Mesodermal cell (in vitro differentiated cells): ENCODE data around the gene JUP.

Experiments used
- H3K27ac ChIP-seq: 2 replicates; pipeline ENCODE4 v1.7.0; 2013; ENCODE audit warnings: mild to moderate bottlenecking, low read depth, low read length, moderate library complexity; ENCODE audit not compliant: severe bottlenecking
- H3K36me3 ChIP-seq: 2 replicates; pipeline ENCODE4 v1.7.1; 2013; ENCODE audit warnings: mild to moderate bottlenecking, low read length, moderate library complexity; ENCODE audit not compliant: control insufficient read depth, insufficient read depth
- H3K4me1 ChIP-seq: one replicate; pipeline ENCODE4 v1.7.1; 2013; ENCODE audit warnings: mild to moderate bottlenecking, low read length; ENCODE audit not compliant: insufficient read depth, control insufficient read depth, poor library complexity, severe bottlenecking
- H3K4me3 ChIP-seq: 2 replicates; pipeline ENCODE4 v1.7.0; 2013; ENCODE audit warnings: low read length, control low read depth, mild to moderate bottlenecking; ENCODE audit not compliant: insufficient read depth, poor library complexity, severe bottlenecking; ENCODE audit errors: extremely low read depth
- H3K9me3 ChIP-seq: 2 replicates; pipeline ENCODE4 v1.7.1; 2013; ENCODE audit warnings: mild to moderate bottlenecking, low read length, moderate library complexity; ENCODE audit not compliant: control insufficient read depth
- WGBS, 2 experiments: methylation state at CpG; one replicate each; pipeline ENCODE4 v1.1.5; 2013; ENCODE audit warnings: missing lambda C conversion rate in 2 of 2; ENCODE audit not compliant: insufficient coverage in 2 of 2; 5-methylcytosine and 5-hydroxymethylcytosine counted together

The JUP gene

GRCh38 chr17:41792845-41793783 lies 6.6 kb upstream of the JUP start:
- Histone ChIP-seq H3K9me3 (no peaks in the 10 kb centered on the region), H3K4me1 (peaks cover 29% of the 10 kb centered on the region), H3K36me3 (no peaks in the 10 kb centered on the region), H3K4me3 (peak overlapping the region; percentile 21), H3K27ac (peak overlapping the region; percentile 98)
- WGBS, 2 experiments: 9 to 11% methylated on average over 10 to 13 of the region's 22 CpGs

GRCh38 chr17:41787021-41787418 lies 509 bp upstream of the JUP start:
- H3K9me3 ChIP-seq: no peaks in the 10 kb centered on the region
- H3K27ac ChIP-seq: no peak overlapping the region
- no peak overlapping the region for H3K4me3 ChIP-seq
- H3K36me3 ChIP-seq: peaks cover 14% of the 10 kb centered on the region
- peaks cover 21% of the 10 kb centered on the region for H3K4me1 ChIP-seq
- 0 to 8% methylated on average over 1 to 2 of the region's 4 CpGs for WGBS, 2 experiments

- WGBS, 2 experiments: 0 to 1% methylated on average over 13 to 18 of the region's 22 CpGs
- Histone ChIP-seq H3K9me3 (no peaks in the 10 kb centered on the region), H3K4me3 (peak overlapping the region; percentile 90), H3K27ac (peak overlapping the region; percentile 86), H3K4me1 (peaks cover 25% of the 10 kb centered on the region), H3K36me3 (peaks cover 26% of the 10 kb centered on the region)
Measured at GRCh38 chr17:41785859-41786226, 668 bp downstream of the JUP start.

GRCh38 chr17:41785091-41785858 lies 1.2 kb downstream of the JUP start:
- peaks cover 26% of the 10 kb centered on the region for H3K36me3 ChIP-seq
- WGBS, 2 experiments: 0% methylated on average over 5 of the region's 13 CpGs
- H3K4me1 ChIP-seq: peaks cover 25% of the 10 kb centered on the region
- peak overlapping the region; percentile 86 for H3K27ac ChIP-seq
- peak overlapping the region; percentile 90 for H3K4me3 ChIP-seq
- H3K9me3 ChIP-seq: no peaks in the 10 kb centered on the region

- Histone ChIP-seq H3K4me1 (peaks cover 25% of the 10 kb centered on the region), H3K36me3 (peaks cover 32% of the 10 kb centered on the region), H3K27ac (peak overlapping the region; percentile 86), H3K4me3 (peak overlapping the region; percentile 90), H3K9me3 (no peaks in the 10 kb centered on the region)
- WGBS, 2 experiments: 0 to 5% methylated on average over 2 to 4 of the region's 6 CpGs
Measured at GRCh38 chr17:41784207-41784744, 2.2 kb downstream of the JUP start.

- WGBS, 2 experiments: 88 to 100% methylated on average over 3 to 4 of the region's 4 CpGs
- H3K27ac ChIP-seq: peak overlapping the region; percentile 16
- peaks cover 37% of the 10 kb centered on the region for H3K4me1 ChIP-seq
Measured at GRCh38 chr17:41782142-41782541, 4.4 kb downstream of the JUP start.

GRCh38 chr17:41781404-41782110 lies 5.0 kb downstream of the JUP start:
- 93 to 94% methylated on average over 10 to 12 of the region's 13 CpGs for WGBS, 2 experiments
- Histone ChIP-seq H3K9me3 (no peaks in the 10 kb centered on the region), H3K27ac (peak overlapping the region; percentile 16)

More at GRCh38 chr17:41782142-41782541, 4.4 kb downstream of the JUP start:
- Histone ChIP-seq H3K36me3 (peaks cover 39% of the 10 kb centered on the region), H3K9me3 (no peaks in the 10 kb centered on the region), H3K4me3 (no peak overlapping the region)

GRCh38 chr17:41779954-41780353 lies 6.6 kb downstream of the JUP start:
- Histone ChIP-seq H3K4me1 (peaks cover 56% of the 10 kb centered on the region), H3K27ac (no peak overlapping the region), H3K4me3 (no peak overlapping the region), H3K36me3 (peaks cover 58% of the 10 kb centered on the region), H3K9me3 (no peaks in the 10 kb centered on the region)
- WGBS, 2 experiments: 100% methylated on average over 1 of the region's 1 CpG; no CpG with 5 or more reads in 1 of the 2 experiments

More at GRCh38 chr17:41781404-41782110, 5.0 kb downstream of the JUP start:
- H3K4me3 ChIP-seq: no peak overlapping the region
- H3K36me3 ChIP-seq: peaks cover 44% of the 10 kb centered on the region
- H3K4me1 ChIP-seq: peaks cover 42% of the 10 kb centered on the region

GRCh38 chr17:41777574-41778188 lies 8.8 kb downstream of the JUP start:
- 79 to 89% methylated on average over 6 to 7 of the region's 12 CpGs for WGBS, 2 experiments
- Histone ChIP-seq H3K27ac (peak overlapping the region; percentile 75), H3K4me1 (peaks cover 52% of the 10 kb centered on the region)

GRCh38 chr17:41777157-41777573 lies 9.3 kb downstream of the JUP start:
- Histone ChIP-seq H3K36me3 (peaks cover 55% of the 10 kb centered on the region), H3K4me3 (no peak overlapping the region), H3K27ac (peak overlapping the region; percentile 75), H3K9me3 (no peaks in the 10 kb centered on the region), H3K4me1 (peaks cover 55% of the 10 kb centered on the region)
- 75 to 87% methylated on average over 2 to 4 of the region's 4 CpGs for WGBS, 2 experiments

More at GRCh38 chr17:41777574-41778188, 8.8 kb downstream of the JUP start:
- Histone ChIP-seq H3K9me3 (no peaks in the 10 kb centered on the region), H3K36me3 (peaks cover 51% of the 10 kb centered on the region), H3K4me3 (no peak overlapping the region)
